ENCODE results near the gene DNAJB4. TPM values are rescaled to one million over a fixed set of nuclear protein-coding genes. Genes with fewer than 3 reads are reported as not detected.

Gene DNAJB4
- total RNA-seq, 2 donors from 2014 or later: 41.0 to 59.8 TPM

GRCh38 chr1:78007677-78008341, 3.1 kb downstream of the DNAJB4 start:
- ATAC-seq (ENCODE audit: insufficient number of reproducible peaks, low FRiP score, low read depth) (no peak), DNase-seq (ENCODE audit: low spot score) (no peak)
- no peaks in the 10 kb centered on the region for H3K27me3 ChIP-seq (replicated peaks; ENCODE audit: insufficient read depth)
- H3K4me1 ChIP-seq (ENCODE audit: control insufficient read depth in 1 of 2, low read depth in 2 of 2): peaks cover 19 to 41% of the 10 kb centered on the region in 2 donors
- H3K4me3 ChIP-seq: peak overlapping the region; percentile 79
- peak overlapping the region; percentile 11 to 91 for H3K27ac ChIP-seq
- peaks cover under 1% of the 10 kb centered on the region for H3K36me3 ChIP-seq
- H3K9me3 ChIP-seq: no peaks in the 10 kb centered on the region
- no peak for TF ChIP-seq CTCF (IDR thresholded peaks at IDR 0.05)

GRCh38 chr1:78009276-78009675, 4.5 kb downstream of the DNAJB4 start:
- DNase-seq (ENCODE audit: low spot score): no peak
- TF ChIP-seq CTCF (IDR thresholded peaks at IDR 0.05): no peak
- H3K4me3 ChIP-seq: peak overlapping the region; percentile 79
- H3K36me3 ChIP-seq: peaks cover 9% of the 10 kb centered on the region
- no peak for ATAC-seq (ENCODE audit: insufficient number of reproducible peaks, low FRiP score, low read depth)
- peaks cover 22 to 39% of the 10 kb centered on the region in 2 donors for H3K4me1 ChIP-seq (ENCODE audit: control insufficient read depth in 1 of 2, low read depth in 2 of 2)
- H3K27me3 ChIP-seq (replicated peaks; ENCODE audit: insufficient read depth): no peaks in the 10 kb centered on the region
- peak overlapping the region; percentile 1 to 48 for H3K27ac ChIP-seq
- H3K9me3 ChIP-seq: no peaks in the 10 kb centered on the region

GRCh38 chr1:78009836-78010235, 5.1 kb downstream of the DNAJB4 start:
- peaks cover 23 to 45% of the 10 kb centered on the region in 2 donors for H3K4me1 ChIP-seq (ENCODE audit: control insufficient read depth in 1 of 2, low read depth in 2 of 2)
- ATAC-seq (ENCODE audit: insufficient number of reproducible peaks, low FRiP score, low read depth): no peak
- H3K4me3 ChIP-seq: peak overlapping the region; percentile 79
- no peaks in the 10 kb centered on the region for H3K27me3 ChIP-seq (replicated peaks; ENCODE audit: insufficient read depth)
- no peak for TF ChIP-seq CTCF (IDR thresholded peaks at IDR 0.05)
- H3K27ac ChIP-seq: peak overlapping the region; percentile 1 to 48
- no peak for DNase-seq (ENCODE audit: low spot score)
- H3K36me3 ChIP-seq: peaks cover 9% of the 10 kb centered on the region
- H3K9me3 ChIP-seq: no peaks in the 10 kb centered on the region

- H3K4me3 ChIP-seq: peak overlapping the region; percentile 79
- peaks cover 9% of the 10 kb centered on the region for H3K36me3 ChIP-seq
- peaks cover 27 to 57% of the 10 kb centered on the region in 2 donors for H3K4me1 ChIP-seq (ENCODE audit: control insufficient read depth in 1 of 2, low read depth in 2 of 2)
- ATAC-seq (ENCODE audit: insufficient number of reproducible peaks, low FRiP score, low read depth) (no peak), DNase-seq (ENCODE audit: low spot score) (no peak)
- no peak for TF ChIP-seq CTCF (IDR thresholded peaks at IDR 0.05)
- H3K27me3 ChIP-seq (replicated peaks; ENCODE audit: insufficient read depth): no peaks in the 10 kb centered on the region
- no peaks in the 10 kb centered on the region for H3K9me3 ChIP-seq
- peak overlapping the region; percentile 11 to 48 for H3K27ac ChIP-seq
Observed at GRCh38 chr1:78011050-78011449, 6.3 kb downstream of the DNAJB4 start.

GRCh38 chr1:78015148-78015547, 10.4 kb downstream of the DNAJB4 start:
- no peaks in the 10 kb centered on the region for H3K9me3 ChIP-seq
- ATAC-seq (ENCODE audit: insufficient number of reproducible peaks, low FRiP score, low read depth) (no peak), DNase-seq (ENCODE audit: low spot score) (no peak)
- TF ChIP-seq CTCF (IDR thresholded peaks at IDR 0.05): no peak
- peaks cover 24 to 49% of the 10 kb centered on the region in 2 donors for H3K4me1 ChIP-seq (ENCODE audit: control insufficient read depth in 1 of 2, low read depth in 2 of 2)
- H3K27me3 ChIP-seq (replicated peaks; ENCODE audit: insufficient read depth): no peaks in the 10 kb centered on the region
- peak overlapping the region; percentile 25 for H3K4me3 ChIP-seq
- H3K27ac ChIP-seq: no peak overlapping the region
- H3K36me3 ChIP-seq: peaks cover 15% of the 10 kb centered on the region
